Gastrocnemius medialis (tissue), 4 donors: Measurements from ENCODE around the gene TEX264. TPM values are rescaled to one million over a fixed set of nuclear protein-coding genes. Genes with fewer than 3 reads are reported as not detected.
A peak's percentile ranks its signal among the peaks of the same experiment; 100 is the strongest.

Experiments used
- ATAC-seq, 2 donors: fragments of 150-250 bp; one replicate each; pipeline ENCODE4 v1.9.1; 2016
- DNase-seq, 2 donors: peaks; one replicate each; pipeline ENCODE4 v3.0.0-alpha.2; 2019
- H3K27ac ChIP-seq, 4 donors: fragments of 200-600 bp; sonication (generic); 1 replicate in 1 of 4; 2 replicates in 3 of 4; pipeline ENCODE4 v1.5.1; 2016 to 2018; ENCODE audit warnings: mild to moderate bottlenecking in 2 of 4, moderate library complexity in 1 of 4
- H3K27me3 ChIP-seq, 3 donors: fragments of 200-600 bp; sonication (generic) in 2 of 3; 1 replicate in 1 of 3; 2 replicates in 2 of 3; pipeline versions ENCODE4 v1.5.1 to v1.6.0; 2016 to 2019; ENCODE audit warnings: mild to moderate bottlenecking in 1 of 3, moderate library complexity in 1 of 3
- H3K36me3 ChIP-seq, 2 donors: fragments of 200-600 bp; sonication (generic) in 1 of 2; one replicate each; pipeline ENCODE4 v1.5.1; 2017 to 2018
- H3K4me1 ChIP-seq, 2 donors: fragments of 200-600 bp; sonication (generic) in 1 of 2; one replicate each; pipeline ENCODE4 v1.5.1; 2016 to 2017; ENCODE audit warnings: mild to moderate bottlenecking in 2 of 2
- H3K4me3 ChIP-seq, 4 donors: fragments of 200-600 bp; sonication (generic) in 3 of 4; 1 replicate in 1 of 4; 2 replicates in 3 of 4; pipeline ENCODE4 v1.5.1; 2016 to 2019; ENCODE audit warnings: mild to moderate bottlenecking in 2 of 4
- H3K9me3 ChIP-seq, 3 donors: fragments of 200-600 bp; sonication (generic) in 2 of 3; 1 replicate in 1 of 3; 2 replicates in 2 of 3; pipeline ENCODE4 v1.5.1; 2016 to 2019
- POLR2A ChIP-seq, 2 donors: fragments of 450-650 bp; IDR thresholded peaks; one replicate each; pipeline ENCODE4 v1.6.1; 2017; ENCODE audit warnings: antibody characterized with exemption in 2 of 2, mild to moderate bottlenecking in 2 of 2, moderate library complexity in 2 of 2
- in situ Hi-C, 4 donors: fragments of 200-750 bp; cut with MboI; loops; one replicate each; pipeline versions ENCODE4 v1.15.0 to v1.8.0; 2017; ENCODE audit warnings: low sequenced_read_pairs in 4 of 4
- intact Hi-C: fragments of 100-400 bp; cut with DNase I; formaldehyde crosslinking; loops from one replicate; pipeline ENCODE4 v1.15.1; 2023; ENCODE audit warnings: low total_unique reads
- total RNA-seq, 4 donors: library from RNA; depleted of rRNA; stranded (reverse); fragments of >200 nt; gene quantifications; one replicate each; pipeline versions ENCODE4 v1.1.0 to v1.2.3, GENCODE V29; 2016
- TF ChIP-seq, protein P1 (sequence below), 5 experiments: fragments of 450-650 bp in 3 of 5; fragments of 200-600 bp in 2 of 5; sonication (generic) in 2 of 5; IDR thresholded peaks in 4 of 5; conservative IDR thresholded peaks in 1 of 5; 1 replicate in 4 of 5; 2 replicates in 1 of 5; pipeline ENCODE4 v1.5.1; 2016 to 2019; ENCODE audit warnings: antibody characterized with exemption in 5 of 5, mild to moderate bottlenecking in 3 of 5, moderate library complexity in 3 of 5

TEX264 gene
- total RNA-seq, 4 donors from 2014 or later, result 43.9 to 83.5 (median 54.3) TPM

DNA sequence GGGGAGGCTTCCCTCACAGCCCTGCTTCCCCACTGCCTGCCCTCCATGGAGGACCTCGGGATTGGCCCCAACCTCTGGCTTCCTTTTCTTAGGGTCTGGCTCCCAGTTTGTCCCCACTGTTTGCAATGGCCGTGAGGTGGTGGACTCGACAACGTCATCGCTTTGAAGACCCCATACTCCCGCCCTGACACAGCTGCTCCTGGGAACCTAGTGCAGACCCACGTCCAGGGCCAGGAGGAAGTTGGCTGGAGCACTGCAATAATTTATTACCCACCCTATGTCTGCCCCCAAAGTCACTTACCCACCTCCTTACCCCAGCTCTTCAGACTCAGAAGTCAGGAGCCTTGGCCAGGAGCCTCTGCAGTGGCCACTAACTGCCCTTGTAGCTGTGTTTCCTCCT lies 46.9 kb downstream of the TEX264 start:
- no peak overlapping the region for H3K4me3 ChIP-seq
- DNase-seq (no peak), ATAC-seq (no peak)
- no peak for TF ChIP-seq POLR2A (IDR thresholded peaks at IDR 0.05)
- TF ChIP-seq, protein P1, sequence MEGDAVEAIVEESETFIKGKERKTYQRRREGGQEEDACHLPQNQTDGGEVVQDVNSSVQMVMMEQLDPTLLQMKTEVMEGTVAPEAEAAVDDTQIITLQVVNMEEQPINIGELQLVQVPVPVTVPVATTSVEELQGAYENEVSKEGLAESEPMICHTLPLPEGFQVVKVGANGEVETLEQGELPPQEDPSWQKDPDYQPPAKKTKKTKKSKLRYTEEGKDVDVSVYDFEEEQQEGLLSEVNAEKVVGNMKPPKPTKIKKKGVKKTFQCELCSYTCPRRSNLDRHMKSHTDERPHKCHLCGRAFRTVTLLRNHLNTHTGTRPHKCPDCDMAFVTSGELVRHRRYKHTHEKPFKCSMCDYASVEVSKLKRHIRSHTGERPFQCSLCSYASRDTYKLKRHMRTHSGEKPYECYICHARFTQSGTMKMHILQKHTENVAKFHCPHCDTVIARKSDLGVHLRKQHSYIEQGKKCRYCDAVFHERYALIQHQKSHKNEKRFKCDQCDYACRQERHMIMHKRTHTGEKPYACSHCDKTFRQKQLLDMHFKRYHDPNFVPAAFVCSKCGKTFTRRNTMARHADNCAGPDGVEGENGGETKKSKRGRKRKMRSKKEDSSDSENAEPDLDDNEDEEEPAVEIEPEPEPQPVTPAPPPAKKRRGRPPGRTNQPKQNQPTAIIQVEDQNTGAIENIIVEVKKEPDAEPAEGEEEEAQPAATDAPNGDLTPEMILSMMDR (IDR thresholded peaks at IDR 0.05 in 4 of 5, conservative IDR thresholded peaks at IDR 0.05 in 1 of 5), result no peak
- in situ Hi-C loops (no loop called here), intact Hi-C loops (no loop called here)
- no peaks in the 10 kb centered on the region for H3K36me3 ChIP-seq
- H3K4me1 ChIP-seq, result no peaks in the 10 kb centered on the region
- H3K9me3 ChIP-seq, result no peaks in the 10 kb centered on the region
- no peaks in the 10 kb centered on the region for H3K27me3 ChIP-seq
- no peak overlapping the region for H3K27ac ChIP-seq

DNA sequence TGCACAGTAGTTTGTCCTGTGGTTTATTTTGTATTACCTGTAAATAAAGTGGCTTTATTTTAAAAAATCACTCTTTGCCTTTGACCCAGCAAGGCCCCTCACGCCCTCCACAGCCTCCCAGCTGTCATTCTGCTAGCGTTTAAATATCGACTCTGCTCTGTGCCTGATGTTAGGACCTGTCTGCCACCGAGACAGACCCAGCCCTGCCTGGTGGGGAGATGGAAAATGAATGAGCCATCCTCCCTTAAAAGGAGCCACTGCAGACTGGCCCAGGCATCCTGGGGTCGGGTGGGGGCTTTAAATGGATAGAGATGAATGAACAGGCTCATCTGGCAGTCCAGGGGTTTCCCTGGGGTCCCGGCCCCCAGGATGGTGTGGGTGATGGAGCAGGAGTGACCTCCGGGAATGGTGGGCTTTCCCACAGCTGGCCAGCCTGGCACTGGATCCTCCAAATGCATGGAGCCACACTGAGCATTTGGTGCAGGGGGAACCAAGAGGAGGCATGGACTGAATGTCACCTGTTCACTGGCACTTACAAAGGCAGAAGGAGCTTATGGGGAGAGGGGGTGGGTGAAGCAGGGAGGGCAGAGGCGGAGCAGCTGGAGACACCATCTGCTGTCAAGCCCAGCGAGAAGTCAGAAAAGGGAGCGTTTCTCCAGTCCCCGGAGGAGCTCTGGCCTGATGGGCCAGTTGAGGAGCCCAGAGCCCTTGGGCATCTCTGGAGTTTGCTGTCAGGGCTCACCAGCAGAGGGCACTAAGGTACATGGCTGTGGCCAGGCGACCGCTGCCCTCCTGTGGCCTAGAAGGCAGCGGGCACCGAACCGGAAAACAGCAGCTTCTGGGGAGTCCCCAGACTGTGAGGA lies 47.7 kb downstream of the TEX264 start:
- no peak overlapping the region for H3K27ac ChIP-seq
- H3K4me1 ChIP-seq, result no peaks in the 10 kb centered on the region
- in situ Hi-C loops (no loop called here), intact Hi-C loops (no loop called here)
- peak in 1 of 2 donors; percentile 27 for DNase-seq
- H3K9me3 ChIP-seq, result no peaks in the 10 kb centered on the region
- ATAC-seq, result peak in 1 of 2 donors; percentile 64
- H3K4me3 ChIP-seq, result no peak overlapping the region
- TF ChIP-seq POLR2A (IDR thresholded peaks at IDR 0.05), result no peak
- TF ChIP-seq, protein P1 (IDR thresholded peaks at IDR 0.05 in 4 of 5, conservative IDR thresholded peaks at IDR 0.05 in 1 of 5), result peak; percentile 26 to 63 (median 51)
- no peaks in the 10 kb centered on the region for H3K27me3 ChIP-seq
- no peaks in the 10 kb centered on the region for H3K36me3 ChIP-seq

DNA sequence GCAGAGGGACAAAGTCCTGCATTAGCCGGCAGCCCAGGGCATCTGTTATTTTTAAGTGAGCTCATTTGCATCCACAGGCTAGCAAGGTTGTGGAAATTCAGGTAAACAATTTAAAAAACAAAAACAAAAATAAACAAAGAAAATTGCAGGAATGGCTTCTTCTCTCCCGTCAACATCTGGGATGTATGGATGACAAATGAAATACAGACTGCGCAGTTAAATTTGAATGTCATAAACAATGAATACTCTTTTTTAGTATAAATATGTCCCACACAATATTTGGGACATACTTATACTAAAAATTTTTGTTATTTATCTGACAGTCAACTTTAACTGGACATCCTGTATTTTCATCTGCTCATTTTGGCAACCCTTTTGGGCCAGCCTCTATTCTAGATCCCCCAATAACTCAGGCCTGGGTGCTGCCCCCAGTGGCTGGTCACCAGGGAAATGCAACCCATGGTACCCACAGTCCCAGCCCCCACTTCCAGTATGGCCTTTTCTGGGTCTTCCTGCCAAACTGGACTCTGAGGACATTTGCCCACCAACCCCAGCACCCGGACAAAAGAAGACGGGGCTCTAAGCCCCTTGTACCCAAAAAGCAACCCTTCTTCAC lies 48.5 kb downstream of the TEX264 start:
- in situ Hi-C loops (no loop called here), intact Hi-C loops (no loop called here)
- no peak overlapping the region for H3K27ac ChIP-seq
- no peaks in the 10 kb centered on the region for H3K9me3 ChIP-seq
- TF ChIP-seq POLR2A (IDR thresholded peaks at IDR 0.05), result no peak
- TF ChIP-seq, protein P1 (IDR thresholded peaks at IDR 0.05 in 4 of 5, conservative IDR thresholded peaks at IDR 0.05 in 1 of 5), result peak in 2 of 5 experiments; percentile 5 to 17
- ATAC-seq (no peak), DNase-seq (no peak)
- H3K36me3 ChIP-seq, result no peaks in the 10 kb centered on the region
- no peaks in the 10 kb centered on the region for H3K4me1 ChIP-seq
- no peak overlapping the region for H3K4me3 ChIP-seq
- no peaks in the 10 kb centered on the region for H3K27me3 ChIP-seq

DNA sequence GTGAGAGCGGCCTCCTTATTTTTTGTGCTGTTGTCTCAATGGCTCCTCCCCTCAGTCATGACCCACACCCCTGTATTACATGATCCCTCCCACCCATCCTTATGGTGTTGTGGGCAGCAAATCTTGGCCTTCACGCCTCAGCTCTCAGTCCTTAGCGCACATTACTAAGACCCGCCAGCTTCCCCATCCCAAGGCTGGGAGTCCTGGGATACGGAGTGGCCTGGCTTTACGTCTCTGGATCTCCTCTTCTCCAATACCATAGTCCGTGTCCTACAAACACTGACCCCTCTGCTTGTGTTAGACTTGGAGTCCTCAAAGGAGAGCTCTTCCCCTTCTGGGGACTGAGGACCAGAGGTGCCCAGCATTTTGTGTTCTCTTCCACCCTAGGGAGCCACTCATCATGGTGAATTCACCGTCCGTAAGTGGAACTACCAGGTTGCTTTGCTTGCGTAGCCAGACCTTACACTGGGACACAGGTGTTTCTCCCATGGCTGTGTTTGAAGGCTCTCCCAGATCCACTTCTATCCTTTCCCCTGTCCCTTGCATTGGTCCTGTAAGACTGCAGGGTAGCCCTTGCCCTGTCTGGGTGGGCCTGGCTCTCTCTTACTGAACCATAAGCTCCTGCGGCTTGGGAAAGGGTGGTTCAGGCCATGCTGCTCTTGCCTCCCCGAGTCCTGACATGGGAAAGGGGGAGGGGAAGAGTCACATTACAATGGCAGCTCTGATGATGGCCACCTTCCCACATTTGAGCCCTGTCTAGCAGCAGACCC lies 49.4 kb downstream of the TEX264 start:
- Histone ChIP-seq H3K27me3 (no peaks in the 10 kb centered on the region), H3K4me1 (no peaks in the 10 kb centered on the region), H3K4me3 (no peak overlapping the region), H3K27ac (no peak overlapping the region), H3K9me3 (no peaks in the 10 kb centered on the region), H3K36me3 (no peaks in the 10 kb centered on the region)
- ATAC-seq (no peak), DNase-seq (no peak)
- in situ Hi-C loops, result no loop called here
- TF ChIP-seq POLR2A (IDR thresholded peaks at IDR 0.05), result no peak
- TF ChIP-seq, protein P1 (IDR thresholded peaks at IDR 0.05 in 4 of 5, conservative IDR thresholded peaks at IDR 0.05 in 1 of 5), result no peak
- intact Hi-C loops, result no loop called here
